Lung (tissue), 16 donors: ENCODE results near the gene FCAMR. TPM values are rescaled to one million over a fixed set of nuclear protein-coding genes. Genes with fewer than 3 reads are reported as not detected.

Experiments
- ATAC-seq: fragments of 200-7000 bp; cut with Tn5 transposase; one replicate; pipeline ENCODE4 v1.9.1; 2020; ENCODE audit warnings: moderate number of reproducible peaks; ENCODE audit not compliant: insufficient read depth, low FRiP score
- DNase-seq, 3 donors: peaks; one replicate each; pipeline ENCODE4 v3.0.0-alpha.2; 2013 to 2017
- H3K27ac ChIP-seq, 2 donors: one replicate each; pipeline ENCODE4 v1.5.1; 2013; ENCODE audit warnings: mild to moderate bottlenecking in 2 of 2, moderate library complexity in 2 of 2, control low read depth in 1 of 2, inconsistent platforms in 1 of 2, low read depth in 1 of 2, low read length in 1 of 2
- H3K27me3 ChIP-seq, 3 donors: one replicate each; pipeline ENCODE4 v1.5.1; 2013; ENCODE audit warnings: low read length in 2 of 3; ENCODE audit not compliant: control insufficient read depth in 3 of 3, insufficient read depth in 3 of 3
- H3K36me3 ChIP-seq, 4 donors: one replicate each; pipeline ENCODE4 v1.5.1; 2013; ENCODE audit warnings: low read length in 4 of 4, mild to moderate bottlenecking in 1 of 4, moderate library complexity in 1 of 4; ENCODE audit not compliant: control insufficient read depth in 4 of 4, insufficient read depth in 4 of 4
- H3K4me1 ChIP-seq, 5 donors: one replicate each; pipeline ENCODE4 v1.5.1; 2013; ENCODE audit warnings: low read length in 5 of 5, mild to moderate bottlenecking in 2 of 5, moderate library complexity in 1 of 5; ENCODE audit not compliant: control insufficient read depth in 5 of 5, insufficient read depth in 5 of 5
- H3K4me3 ChIP-seq: one replicate; pipeline ENCODE4 v1.5.1; 2013; ENCODE audit warnings: mild to moderate bottlenecking, control low read depth, moderate library complexity
- H3K9ac ChIP-seq, 2 donors: one replicate each; pipeline ENCODE4 v1.5.1; 2013; ENCODE audit warnings: low read length in 2 of 2, control low read depth in 1 of 2; ENCODE audit not compliant: insufficient read depth in 1 of 2
- H3K9me3 ChIP-seq, 4 donors: one replicate each; pipeline ENCODE4 v1.5.1; 2013; ENCODE audit warnings: low read length in 3 of 4, mild to moderate bottlenecking in 1 of 4, moderate library complexity in 1 of 4; ENCODE audit not compliant: control insufficient read depth in 4 of 4, insufficient read depth in 3 of 4
- CTCF ChIP-seq: IDR thresholded peaks from 2 replicates; pipeline ENCODE4 v1.5.1; 2012; ENCODE audit warnings: mild to moderate bottlenecking; ENCODE audit errors: control extremely low read depth, extremely low read depth
- WGBS, 2 donors: extraction: QIAGEN DNeasy Blood & Tissue Kit; methylation state at CpG; one replicate each; pipeline ENCODE4 v1.1.7; 2013; 5-methylcytosine and 5-hydroxymethylcytosine counted together
- long read RNA-seq, 5 donors: transcript quantifications; one replicate each; lab custom pipeline, GENCODE V29; 2026
- polyA plus RNA-seq, 2 donors: library from polyadenylated mRNA; stranded (reverse); fragments of 200-250 nt; gene quantifications; one replicate each; pipeline ENCODE4 v1.2.1, GENCODE V29; 2013
- total RNA-seq, 2 donors: library from RNA; depleted of rRNA in 1 of 2; stranded (reverse); fragments of >200 nt in 1 of 2; gene quantifications; one replicate each; pipeline ENCODE4 v1.2.1, GENCODE V29; 2014 to 2021
- donor health status: control.
- donor health status: control.
- donor health status: Bipolar disorder and iron deficiency.
- donor health status: healthy.
- donor health status: DM: yes; HTN: yes; CAD: no.

Gene FCAMR, protein sequence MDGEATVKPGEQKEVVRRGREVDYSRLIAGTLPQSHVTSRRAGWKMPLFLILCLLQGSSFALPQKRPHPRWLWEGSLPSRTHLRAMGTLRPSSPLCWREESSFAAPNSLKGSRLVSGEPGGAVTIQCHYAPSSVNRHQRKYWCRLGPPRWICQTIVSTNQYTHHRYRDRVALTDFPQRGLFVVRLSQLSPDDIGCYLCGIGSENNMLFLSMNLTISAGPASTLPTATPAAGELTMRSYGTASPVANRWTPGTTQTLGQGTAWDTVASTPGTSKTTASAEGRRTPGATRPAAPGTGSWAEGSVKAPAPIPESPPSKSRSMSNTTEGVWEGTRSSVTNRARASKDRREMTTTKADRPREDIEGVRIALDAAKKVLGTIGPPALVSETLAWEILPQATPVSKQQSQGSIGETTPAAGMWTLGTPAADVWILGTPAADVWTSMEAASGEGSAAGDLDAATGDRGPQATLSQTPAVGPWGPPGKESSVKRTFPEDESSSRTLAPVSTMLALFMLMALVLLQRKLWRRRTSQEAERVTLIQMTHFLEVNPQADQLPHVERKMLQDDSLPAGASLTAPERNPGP
- under 1 TPM in 1 of 2 donors, not detected in 1; 0.40 TPM for total RNA-seq
- polyA plus RNA-seq = under 1 TPM in 1 of 2 donors, not detected in 1; 0.18 TPM
- long read RNA-seq, donor 1 = 0 reads
- long read RNA-seq, donor 2 = 0 reads
- long read RNA-seq, donor 3 = 0 reads
- long read RNA-seq, donor 4 = 0 reads
- long read RNA-seq, donor 5 = 0 reads

DNA sequence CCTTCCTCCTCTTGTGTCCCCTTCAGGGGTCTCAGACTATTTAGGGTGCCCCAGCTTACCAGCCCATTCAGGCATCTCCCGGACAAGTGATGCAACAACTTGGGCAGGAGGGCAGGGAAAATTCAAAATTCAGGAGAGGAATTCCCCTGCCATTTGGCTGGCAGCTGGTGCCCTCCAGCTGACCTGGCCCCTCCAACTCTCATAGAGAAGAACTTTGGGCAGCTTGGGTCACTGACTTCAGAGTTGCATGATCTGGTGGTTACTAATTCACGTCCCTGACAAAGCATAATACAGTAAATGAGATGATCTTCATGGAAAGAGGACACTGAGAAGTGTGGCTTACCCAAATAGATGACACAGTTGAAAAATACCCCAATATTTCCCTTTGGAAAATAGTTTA, at the start of gene FCAMR:
FCAMR (minus strand) TSS at position 15 of the 400 bp plus-strand sequence. CDS start 335 bp downstream, outside the sequence.
- no peaks in the 10 kb centered on the region for H3K27me3 ChIP-seq
- no peak within 1 kb of the TSS for H3K27ac ChIP-seq
- H3K9ac ChIP-seq = no peak within 1 kb of the TSS
- DNase-seq (no peak), ATAC-seq (no peak)
- H3K36me3 ChIP-seq = no peaks in the 10 kb centered on the region
- no peak for TF ChIP-seq CTCF
- 56 to 58% methylated on average over 2 of the region's 2 CpGs for WGBS, 2 donors
- H3K9me3 ChIP-seq = no peaks in the 10 kb centered on the region
- no peak within 1 kb of the TSS for H3K4me3 ChIP-seq
- peaks cover 0 to 6% (median 0%) of the 10 kb centered on the region in 5 donors for H3K4me1 ChIP-seq

GRCh38 chr1:207019661-207020060, 49.4 kb upstream of the FCAMR start:
- 49 to 67% methylated on average over 2 of the region's 2 CpGs for WGBS, 2 donors
- Histone ChIP-seq H3K27ac (peak overlapping the region in 1 of 2 donors; percentile 54), H3K4me1 (peaks cover 0 to 14% (median 6%) of the 10 kb centered on the region in 5 donors)

GRCh38 chr1:207019161-207019560, 48.9 kb upstream of the FCAMR start:
- Histone ChIP-seq H3K36me3 (peaks cover 0 to 4% (median 0%) of the 10 kb centered on the region in 4 donors), H3K9me3 (peaks cover 0 to 2% (median 0%) of the 10 kb centered on the region in 4 donors), H3K27ac (peak overlapping the region in 1 of 2 donors; percentile 23), H3K27me3 (no peaks in the 10 kb centered on the region), H3K9ac (no peak overlapping the region), H3K4me1 (peaks cover 0 to 9% (median 1%) of the 10 kb centered on the region in 5 donors), H3K4me3 (no peak overlapping the region)
- no peak for ATAC-seq
- no peak for TF ChIP-seq CTCF
- WGBS, 2 donors = 73 to 89% methylated on average over 2 of the region's 2 CpGs
- no peak for DNase-seq

More at GRCh38 chr1:207019661-207020060, 49.4 kb upstream of the FCAMR start:
- no peak for TF ChIP-seq CTCF
- H3K9ac ChIP-seq = no peak overlapping the region
- H3K36me3 ChIP-seq = peaks cover 0 to 4% (median 0%) of the 10 kb centered on the region in 4 donors
- no peaks in the 10 kb centered on the region for H3K27me3 ChIP-seq
- ATAC-seq (no peak), DNase-seq (no peak)
- no peak overlapping the region for H3K4me3 ChIP-seq
- peaks cover 0 to 2% (median 0%) of the 10 kb centered on the region in 4 donors for H3K9me3 ChIP-seq
